T-helper 9 cell (primary cell): Measurements from ENCODE around the gene LRATD1.
"Not testable (repeated sequence)": the region's sequence is repeated elsewhere in the genome, so short reads cannot be mapped to it uniquely, and the experiment has no call there.

Experiments used
- DNase-seq: peaks from one replicate; pipeline ENCODE4 v3.0.0-alpha.2; 2020
- total RNA-seq, 2 donors: gene quantifications; one replicate each; lab custom pipeline; 2026; lab: John Stamatoyannopoulos, UW

The LRATD1 gene, protein sequence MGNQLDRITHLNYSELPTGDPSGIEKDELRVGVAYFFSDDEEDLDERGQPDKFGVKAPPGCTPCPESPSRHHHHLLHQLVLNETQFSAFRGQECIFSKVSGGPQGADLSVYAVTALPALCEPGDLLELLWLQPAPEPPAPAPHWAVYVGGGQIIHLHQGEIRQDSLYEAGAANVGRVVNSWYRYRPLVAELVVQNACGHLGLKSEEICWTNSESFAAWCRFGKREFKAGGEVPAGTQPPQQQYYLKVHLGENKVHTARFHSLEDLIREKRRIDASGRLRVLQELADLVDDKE
- total RNA-seq: 0 to 0.07 reads per million in 2 donors

DNA sequence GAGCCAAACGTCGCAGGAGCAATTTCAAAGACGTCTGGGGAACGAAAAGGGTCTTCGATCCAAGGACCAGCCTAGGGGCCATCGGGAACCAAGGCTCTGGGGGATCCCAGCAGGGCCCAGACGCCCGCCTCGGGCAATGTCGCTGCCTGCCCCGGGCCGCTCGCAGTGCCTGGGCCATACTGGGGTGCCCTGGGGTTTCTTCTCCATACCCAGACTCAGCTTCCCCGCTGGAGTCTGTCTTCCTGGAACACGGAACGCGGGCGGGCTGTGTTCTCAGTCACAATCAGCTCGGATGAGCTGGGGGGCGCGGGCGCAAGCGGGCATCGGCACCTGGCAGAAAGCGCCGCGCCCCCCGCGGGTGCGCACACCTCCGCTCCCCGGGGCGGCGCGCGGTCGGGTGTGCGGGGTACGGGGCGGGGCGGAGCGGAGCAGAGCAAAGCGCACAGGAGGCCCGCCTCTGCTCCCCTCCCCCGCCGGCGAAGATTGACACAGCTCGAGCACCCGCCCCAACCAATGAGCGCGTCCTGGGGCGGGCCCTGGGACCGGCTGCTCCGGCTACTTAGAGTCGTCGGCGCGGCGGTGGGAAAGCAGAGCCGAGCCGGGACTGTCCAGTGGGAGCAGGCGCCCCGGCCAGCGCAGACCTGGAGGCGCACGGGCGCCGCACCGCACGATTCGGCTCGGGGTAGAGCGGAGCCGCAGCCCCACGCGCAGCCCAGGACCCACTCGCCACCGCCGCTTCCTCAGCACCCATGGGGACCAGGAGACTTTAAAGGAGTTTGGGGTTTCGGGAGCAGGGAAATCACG lies at the start of gene LRATD1:
Gene LRATD1, plus strand, starts transcription at position 585 of the 804 bp plus-strand sequence. CDS start 1,263 bp downstream, outside the sequence.
- DNase-seq: no peak

DNA sequence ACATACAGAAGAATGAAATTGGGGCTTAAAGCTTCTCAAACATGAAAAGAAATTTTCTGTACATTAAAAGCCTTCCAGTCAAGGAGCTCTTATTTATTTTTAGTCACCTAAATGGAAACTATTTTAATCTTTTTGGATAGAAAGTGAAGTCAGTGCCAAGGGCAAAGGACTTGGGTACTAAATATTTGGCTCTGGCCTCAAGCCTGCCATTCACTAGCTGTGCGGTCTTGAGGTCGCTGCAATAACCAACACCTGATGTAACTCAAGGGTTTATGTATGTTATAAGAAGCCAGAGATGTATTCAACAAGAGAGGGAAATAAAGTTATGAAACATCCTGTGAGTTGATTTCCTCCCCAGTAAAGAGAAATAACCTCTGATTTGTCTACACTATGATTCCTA lies 49.5 kb upstream of the LRATD1 start:
- no peak for DNase-seq

DNA sequence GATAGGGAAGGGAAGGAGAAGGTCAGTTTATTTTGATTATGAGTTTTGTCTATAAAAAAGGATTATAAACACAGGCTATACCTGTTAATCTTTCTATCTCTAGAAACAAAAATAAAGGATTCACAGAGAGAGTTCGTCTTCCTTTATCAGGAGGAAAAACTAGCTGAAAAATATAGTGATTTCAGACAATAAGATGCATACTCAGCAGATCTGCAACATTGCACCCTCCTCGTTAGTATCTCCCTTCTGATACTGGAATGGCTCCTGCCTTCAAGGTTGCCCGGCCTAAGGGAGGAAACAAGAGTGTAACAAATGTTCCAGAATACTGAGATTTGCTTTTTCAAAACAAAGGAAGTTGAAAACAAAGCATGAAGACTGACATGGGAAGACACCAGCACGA lies 48.7 kb upstream of the LRATD1 start:
- no peak for DNase-seq

DNA sequence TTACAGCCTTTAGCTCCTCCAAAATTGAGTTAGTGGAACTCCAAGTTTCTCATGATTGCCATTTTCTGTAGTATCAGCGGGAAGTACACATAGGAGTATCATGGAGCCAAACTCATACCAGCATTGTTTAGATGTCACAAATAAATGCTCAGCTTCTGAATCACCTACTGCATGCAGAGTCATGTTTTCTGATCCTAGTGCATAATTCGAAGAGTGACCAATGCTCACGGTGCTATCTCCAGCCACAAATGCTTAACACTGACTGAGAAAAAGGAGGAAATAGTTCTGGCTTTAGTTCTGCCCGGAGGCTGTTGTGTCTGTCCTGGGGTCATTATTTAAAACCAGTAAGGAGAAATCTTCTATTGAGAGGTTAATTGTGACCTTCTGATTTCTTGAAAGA lies 45.4 kb upstream of the LRATD1 start:
- DNase-seq: no peak

DNA sequence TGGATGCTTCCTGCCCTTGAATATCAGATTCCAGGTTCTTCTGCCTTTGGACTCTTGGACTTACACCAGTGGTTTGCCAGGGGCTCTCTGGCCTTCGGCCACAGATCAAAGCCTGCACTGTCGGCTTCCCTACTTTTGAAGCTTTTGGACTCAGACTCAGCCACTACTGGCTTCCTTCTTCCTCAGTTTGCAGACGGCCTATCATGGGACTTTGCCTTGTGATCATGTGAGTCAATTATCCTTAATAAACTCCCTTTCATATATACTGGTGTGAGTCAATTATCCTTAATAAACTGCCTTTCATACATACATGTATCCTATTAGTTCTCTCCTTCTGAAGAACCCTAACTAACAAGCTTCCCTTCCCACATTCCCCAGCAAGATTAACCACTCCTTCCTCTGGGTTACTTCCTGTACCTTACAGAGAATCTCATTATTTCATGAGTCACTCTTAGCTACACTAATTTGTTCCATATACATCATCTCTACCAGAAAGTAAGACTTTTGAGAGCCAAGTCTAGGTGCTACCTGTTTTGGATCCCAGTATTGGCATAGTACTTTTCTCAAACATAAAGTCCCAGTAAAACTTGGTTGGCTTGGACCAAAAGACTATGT lies 31.3 kb upstream of the LRATD1 start:
- no peak for DNase-seq

DNA sequence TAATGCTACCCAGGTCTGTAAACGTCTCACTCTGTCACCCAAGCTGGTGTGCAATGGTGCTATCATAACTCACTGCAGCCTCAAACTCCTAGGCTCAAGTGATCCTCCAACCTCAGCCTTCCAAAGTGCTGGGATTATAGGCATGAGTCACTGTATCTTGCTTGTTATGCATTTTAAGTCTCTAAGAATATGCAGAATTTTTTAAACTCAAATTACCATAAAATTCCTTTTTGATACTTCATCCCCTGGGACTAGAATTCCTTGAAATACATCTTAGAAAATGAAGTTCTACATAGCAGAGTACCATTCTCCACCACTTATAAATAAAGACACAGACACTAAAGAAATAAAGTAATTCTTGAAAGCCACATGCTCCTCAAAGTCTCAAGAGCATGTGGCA lies 30.2 kb upstream of the LRATD1 start:
- DNase-seq: no peak

DNA sequence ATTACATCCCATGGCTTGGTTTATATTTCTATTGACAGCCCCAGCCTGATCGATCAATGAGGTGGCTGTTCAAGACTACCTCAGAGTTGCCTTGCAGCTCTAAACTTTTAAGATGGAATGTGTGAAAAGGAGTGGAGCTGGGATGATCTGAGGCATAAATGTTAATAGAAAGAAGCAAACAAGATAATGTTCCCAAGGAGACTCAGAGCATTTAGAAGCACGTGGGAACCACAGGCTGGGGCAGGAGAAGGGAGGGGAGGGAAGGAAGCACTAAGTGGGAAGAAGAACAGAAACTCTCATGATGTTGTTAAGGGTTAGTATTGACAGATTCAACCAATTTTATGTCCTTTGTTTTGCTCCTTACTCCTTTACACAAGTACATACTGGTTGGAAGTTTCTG lies 28.8 kb upstream of the LRATD1 start:
- DNase-seq: no peak

DNA sequence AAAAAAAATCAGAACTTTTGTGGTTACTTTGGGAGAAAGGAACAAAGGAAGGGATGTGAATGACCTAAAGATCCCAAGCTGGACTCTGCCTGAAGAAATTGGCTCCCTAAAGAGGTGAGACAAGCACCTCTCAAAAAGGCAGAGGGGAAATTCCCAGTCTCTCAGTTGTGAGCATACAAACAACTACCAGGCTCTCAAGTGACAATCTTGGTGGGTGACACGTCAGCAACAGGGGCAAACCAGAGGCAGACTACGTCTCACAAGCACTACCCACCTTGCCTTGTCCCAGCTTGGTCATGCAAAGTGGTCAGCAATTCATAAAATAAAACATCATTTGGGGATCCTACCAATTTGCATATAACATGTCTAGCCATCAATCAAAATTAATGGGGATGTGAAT lies 24.3 kb upstream of the LRATD1 start:
- no peak for DNase-seq

DNA sequence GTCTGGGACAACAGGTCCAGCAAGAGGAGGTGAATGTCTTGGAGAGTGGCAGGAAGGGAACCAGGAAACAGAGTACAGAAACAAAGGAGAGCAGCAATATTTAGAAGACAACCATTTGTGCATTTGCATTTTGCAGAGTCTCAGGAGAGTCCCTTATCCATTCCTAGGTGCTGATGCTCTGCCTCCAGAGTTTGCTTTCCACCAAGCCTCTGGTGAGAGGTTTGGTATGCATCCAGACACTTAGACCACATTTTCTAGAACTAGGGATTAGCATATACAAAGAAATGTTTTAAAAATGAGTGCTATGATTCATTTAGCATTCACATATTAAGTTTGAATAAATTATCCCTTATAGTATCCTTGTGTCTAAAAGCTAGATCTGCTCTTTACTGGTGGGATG lies 18.5 kb upstream of the LRATD1 start:
- no peak for DNase-seq

DNA sequence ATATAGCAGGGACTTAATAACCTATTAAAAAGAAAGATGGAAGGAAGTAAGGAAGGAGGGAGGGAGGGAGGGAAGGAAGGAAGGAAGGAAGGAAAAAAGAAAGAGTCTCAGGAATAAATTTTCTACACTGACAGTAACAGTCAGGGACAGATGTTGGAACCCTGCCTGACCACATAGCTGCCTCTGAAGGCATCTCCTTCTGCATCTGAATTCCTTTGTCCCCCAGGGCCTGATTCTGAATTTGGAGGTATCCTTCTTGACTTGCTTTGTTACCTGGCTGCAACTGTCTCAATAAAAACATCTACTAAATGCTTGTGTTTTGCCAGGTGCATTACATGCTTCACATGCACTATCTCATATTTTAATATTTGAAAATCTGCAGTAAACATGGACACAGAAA lies 17.4 kb upstream of the LRATD1 start:
- DNase-seq: no peak

DNA sequence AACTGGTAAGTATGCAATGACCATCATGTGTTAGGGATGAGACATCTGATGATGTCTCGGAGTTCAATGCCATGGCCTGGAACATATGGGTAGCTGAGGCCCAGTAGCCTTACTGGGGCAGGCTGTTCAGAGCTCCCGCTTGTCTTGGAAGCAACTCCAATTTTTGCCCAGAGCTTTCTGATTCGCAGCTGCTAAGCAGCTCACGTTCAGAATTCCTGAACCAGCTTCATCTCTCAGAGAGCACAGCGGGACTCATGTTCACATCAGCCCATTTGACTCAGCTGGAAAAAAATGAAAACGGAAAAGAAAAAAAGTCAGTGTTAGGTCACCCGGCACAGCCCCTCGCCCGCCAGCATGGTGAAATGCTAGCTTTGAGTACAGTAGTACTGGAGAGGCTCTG lies 16.8 kb upstream of the LRATD1 start:
- DNase-seq: no peak

DNA sequence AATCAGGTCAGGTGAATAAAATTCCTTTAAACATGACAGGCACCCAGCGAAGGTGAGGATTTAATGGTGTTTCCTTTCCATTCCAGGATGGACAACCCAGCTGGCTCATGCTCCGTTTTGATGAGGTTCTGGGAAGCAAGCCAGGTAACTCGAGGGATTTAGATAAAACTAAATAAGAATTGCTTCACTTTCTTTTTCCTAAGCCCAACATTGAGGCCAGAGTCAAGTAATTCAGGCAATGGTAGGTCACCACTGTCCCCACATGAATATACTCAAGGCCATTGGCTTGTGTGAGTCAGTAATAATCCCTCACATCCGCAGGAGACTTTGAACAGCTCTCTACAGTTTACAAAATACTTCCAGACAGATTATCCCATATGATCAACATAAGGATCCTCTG lies 16.2 kb upstream of the LRATD1 start:
- DNase-seq: no peak

DNA sequence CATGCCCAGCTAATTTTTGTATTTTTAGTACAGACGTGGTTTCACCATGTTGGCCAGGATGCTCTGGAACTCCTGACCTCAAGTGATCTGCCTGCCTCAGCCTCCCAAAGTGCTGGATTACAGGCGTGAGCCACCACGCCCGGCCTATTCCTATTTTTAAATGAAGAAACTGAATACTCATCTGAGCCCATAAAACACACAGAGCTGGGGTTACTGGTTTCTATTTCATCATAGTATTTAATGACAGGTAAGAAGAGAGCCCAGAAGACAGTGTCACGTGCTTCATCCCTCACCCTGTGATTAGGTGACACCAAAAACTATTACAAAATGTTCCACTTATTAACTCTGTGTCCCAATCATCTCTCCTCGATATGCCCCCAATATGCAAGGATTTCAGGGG lies 15.6 kb upstream of the LRATD1 start:
- no peak for DNase-seq

DNA sequence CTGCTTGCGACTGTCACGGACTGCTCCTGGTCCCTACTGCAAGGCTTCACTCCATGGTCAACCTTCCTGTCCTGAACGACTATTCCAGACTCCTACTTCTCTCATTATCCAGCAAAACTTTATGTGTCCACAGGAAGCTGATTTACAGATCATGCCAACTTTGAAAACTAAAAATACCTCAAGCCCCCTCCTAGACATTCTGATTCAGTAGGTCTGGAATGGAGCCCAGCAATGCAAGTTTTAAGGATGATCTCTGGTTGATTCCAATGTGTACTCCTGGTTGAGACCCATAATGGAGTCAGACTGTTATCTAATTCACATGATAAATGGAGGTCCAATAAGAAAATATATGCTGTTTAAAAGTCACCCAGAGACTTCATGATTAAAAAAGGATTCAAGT lies 13.1 kb upstream of the LRATD1 start:
- no peak for DNase-seq

DNA sequence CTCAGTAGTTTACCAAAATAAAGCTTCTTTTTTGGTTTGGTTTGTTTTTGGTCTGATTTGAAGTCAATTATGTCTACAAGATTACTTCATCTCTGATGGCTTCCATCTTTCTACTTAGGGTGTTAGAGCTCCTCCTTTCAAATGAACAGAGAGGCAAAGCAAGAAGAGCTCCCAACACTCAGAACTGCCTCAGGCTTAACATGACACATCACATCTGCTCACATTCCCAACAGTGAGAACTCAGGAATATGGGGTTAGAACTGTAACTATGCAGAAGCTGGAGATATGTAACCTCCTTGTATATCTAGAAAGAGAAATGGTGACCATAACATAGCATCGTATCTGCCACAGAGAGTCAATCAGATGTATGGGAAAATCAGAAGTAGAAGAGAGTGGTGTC lies 11.4 kb upstream of the LRATD1 start:
- DNase-seq: no peak

DNA sequence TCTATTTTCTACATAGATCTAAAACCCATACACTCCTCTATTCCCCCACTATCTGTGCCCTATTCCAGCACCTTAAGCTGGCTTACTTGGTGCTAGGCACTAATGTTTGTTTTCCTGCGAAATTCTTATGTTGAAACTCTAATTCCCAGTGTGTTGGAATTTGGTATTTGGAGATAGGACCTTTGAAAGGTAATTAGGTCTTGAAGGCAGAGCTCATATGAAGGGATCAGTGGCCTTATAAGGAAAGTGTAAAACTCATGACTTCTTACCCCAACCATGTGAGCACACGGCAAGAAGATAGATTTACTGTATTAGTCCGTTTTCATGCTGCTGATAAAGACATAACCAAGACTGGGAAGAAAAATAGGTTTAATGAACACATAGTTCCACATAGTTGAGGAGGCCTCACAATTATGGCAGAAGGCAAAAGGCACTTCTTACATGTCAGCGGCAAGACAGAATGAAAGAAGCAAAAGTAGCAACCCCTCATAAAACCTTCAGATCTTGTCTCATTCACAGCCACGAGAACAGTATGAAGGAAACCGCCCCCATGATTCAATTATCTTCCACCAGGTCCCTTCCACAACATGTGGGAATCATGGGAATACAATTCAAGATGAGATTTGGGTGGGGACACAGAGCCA lies 10.5 kb upstream of the LRATD1 start:
- no peak for DNase-seq

DNA sequence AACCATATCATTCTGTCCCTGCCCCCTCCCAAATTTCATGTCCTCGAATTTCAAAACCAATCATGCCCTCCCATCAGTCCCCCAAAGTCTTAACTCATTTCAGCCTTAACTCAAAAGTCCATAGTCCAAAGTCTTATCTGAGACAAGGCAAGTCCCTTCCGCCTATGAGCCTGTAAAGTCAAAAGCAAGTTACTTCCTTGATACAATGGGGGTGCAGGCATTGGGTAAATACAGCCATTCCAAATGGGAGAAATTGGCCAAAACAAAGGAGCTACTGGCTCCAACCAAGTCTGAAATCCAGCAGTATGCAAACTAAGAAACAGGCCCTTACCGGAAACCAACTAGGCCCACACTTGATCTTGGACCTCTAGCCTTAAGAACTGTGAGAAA lies 10.0 kb upstream of the LRATD1 start:
- DNase-seq: not testable (repeated sequence)

DNA sequence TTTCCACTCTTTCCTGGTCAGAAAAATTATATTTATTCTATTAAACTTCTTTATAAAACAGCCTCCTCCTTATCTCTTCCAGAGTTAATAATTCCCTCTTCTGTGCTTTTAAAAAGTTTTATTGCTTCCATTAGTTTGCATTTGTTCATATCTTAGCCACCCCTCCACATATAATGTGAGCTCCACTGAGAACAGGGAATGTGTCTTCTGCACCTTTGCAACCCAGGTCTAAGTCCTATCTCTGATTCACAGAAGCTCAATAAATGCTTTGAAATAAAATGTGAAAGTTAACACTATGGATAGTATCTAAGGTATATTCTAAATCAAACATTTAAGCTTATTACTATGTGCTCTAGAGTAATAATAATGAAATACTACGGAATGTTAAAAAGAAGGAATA lies 9.3 kb upstream of the LRATD1 start:
- no peak for DNase-seq

DNA sequence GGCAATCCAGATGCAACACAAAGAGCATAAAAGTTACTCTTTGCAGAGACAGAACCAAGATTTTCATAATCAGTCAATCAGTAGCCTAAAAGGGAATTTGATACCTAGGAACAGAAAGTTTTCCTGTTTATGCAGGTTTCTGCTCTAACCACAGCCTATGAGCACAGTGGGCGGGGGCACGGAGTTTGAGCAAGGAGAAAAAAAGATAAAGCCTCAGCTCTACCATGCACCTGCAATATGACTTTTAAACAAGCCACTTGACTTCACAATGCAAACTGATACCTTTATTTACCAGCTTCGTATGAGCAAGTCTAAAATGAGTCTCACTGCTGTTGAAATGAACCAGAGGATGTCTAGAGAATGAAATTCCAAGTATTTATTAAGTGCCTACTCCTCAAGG lies 5.6 kb upstream of the LRATD1 start:
- no peak for DNase-seq

DNA sequence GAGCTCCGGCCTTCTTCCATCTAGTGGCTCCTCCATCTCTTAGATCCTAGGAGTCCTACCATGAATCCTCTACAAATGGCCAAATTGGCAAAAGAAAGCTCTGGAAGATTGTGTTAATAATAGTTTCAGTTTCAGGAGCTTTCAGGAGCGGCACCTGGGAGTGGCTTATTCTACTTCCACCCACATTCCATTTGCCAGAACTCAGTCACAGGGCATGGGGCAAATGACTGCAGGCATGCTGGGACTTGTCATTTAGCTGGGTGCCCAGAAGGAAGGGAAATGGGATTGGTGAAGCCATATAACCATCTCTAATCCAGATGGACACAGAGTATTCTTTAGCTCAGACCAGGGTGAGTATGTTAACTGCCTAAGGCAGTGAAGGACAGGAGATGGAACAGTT lies 3.6 kb upstream of the LRATD1 start:
- no peak for DNase-seq

DNA sequence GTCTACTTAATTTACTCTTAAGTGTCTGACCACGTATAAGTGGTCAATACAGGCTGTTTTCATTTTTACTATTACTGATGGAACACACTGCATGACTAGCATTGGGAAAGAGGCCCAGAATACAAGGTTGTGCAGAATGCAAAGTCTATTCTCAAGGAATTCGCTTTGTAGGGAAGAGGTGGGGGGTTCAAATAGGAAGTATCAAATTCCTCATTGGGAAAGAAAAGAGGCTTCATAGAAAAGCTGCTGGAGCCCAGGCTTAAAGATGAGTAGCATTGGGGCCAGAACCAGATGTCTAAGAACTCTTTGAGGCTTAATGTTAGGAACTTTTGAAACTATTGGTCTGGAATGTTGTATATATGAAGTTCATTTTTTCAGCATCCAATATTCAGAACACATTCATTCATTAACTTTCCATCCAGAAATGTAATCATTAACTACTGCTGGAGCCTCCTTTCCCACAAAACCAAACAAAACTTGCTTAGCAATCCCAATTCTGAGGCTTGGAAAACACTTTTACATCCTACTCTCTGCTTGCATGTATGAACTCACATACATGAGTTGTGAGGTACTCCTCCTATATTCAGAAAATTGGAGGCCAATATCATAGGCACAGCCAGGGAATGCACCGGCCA lies 994 bp upstream of the LRATD1 start:
- DNase-seq: no peak

DNA sequence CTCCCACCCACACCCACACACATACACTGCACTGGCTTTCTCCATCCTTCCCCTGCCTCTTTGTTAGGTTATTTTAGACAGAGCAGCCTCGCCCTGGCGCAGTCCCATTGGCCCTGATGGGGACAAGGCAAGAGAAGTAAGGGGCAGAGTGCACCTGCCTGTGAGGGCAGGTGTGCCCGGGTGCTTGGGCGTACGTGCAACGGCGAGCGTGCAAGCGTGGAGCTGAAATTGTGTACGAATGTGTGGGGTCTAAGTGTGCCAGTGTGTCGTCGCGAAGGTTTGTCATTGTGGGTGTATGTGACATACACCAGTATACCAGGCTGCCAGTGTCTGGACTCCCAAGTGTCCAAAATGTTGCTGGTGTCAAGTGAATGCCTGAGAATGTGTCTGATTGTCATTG lies 544 bp downstream of the LRATD1 start:
- DNase-seq: no peak
